ENCODE measurements around the gene AKAP12.

AKAP12 gene

GRCh38 chr6:151387175-151387970 lies 147.6 kb downstream of the AKAP12 start:
- DNase-seq (ENCODE audit: low read depth): no peak
- TF ChIP-seq CTCF (IDR thresholded peaks at IDR 0.05; ENCODE audit: control insufficient read depth, insufficient read depth, low read depth, low read length, missing control alignments): no peak
- no peak overlapping the region for H3K4me3 ChIP-seq (ENCODE audit: control insufficient read depth, low read depth, low read length)

DNA sequence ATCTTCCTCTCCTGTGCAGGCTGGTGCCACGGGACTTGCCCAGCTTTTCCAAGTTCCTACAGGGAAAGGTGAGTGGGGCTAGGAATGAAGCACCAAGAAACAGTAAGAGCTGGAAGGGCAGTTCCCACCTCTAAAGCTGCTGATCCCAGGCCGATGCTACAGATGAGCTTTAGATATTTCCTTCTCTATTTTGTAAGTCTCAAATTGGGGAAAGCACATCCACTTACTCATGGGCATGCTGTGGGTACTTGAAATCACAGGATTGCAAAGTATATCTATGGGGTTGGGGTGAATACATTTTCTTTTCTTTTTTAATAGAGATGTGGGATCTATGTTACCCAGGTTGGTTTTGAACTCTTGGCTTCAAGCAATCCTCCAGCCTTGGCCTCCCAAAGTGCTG lies 148.5 kb downstream of the AKAP12 start:
- TF ChIP-seq CTCF (IDR thresholded peaks at IDR 0.05; ENCODE audit: control insufficient read depth, insufficient read depth, low read depth, low read length, missing control alignments): no peak
- no peak overlapping the region for H3K4me3 ChIP-seq (ENCODE audit: control insufficient read depth, low read depth, low read length)
- no peak for DNase-seq (ENCODE audit: low read depth)

GRCh38 chr6:151388997-151389617 lies 149.3 kb downstream of the AKAP12 start:
- no peak for DNase-seq (ENCODE audit: low read depth)
- peak overlapping the region; percentile 58 for H3K4me3 ChIP-seq (ENCODE audit: control insufficient read depth, low read depth, low read length)
- TF ChIP-seq CTCF (IDR thresholded peaks at IDR 0.05; ENCODE audit: control insufficient read depth, insufficient read depth, low read depth, low read length, missing control alignments): no peak

DNA sequence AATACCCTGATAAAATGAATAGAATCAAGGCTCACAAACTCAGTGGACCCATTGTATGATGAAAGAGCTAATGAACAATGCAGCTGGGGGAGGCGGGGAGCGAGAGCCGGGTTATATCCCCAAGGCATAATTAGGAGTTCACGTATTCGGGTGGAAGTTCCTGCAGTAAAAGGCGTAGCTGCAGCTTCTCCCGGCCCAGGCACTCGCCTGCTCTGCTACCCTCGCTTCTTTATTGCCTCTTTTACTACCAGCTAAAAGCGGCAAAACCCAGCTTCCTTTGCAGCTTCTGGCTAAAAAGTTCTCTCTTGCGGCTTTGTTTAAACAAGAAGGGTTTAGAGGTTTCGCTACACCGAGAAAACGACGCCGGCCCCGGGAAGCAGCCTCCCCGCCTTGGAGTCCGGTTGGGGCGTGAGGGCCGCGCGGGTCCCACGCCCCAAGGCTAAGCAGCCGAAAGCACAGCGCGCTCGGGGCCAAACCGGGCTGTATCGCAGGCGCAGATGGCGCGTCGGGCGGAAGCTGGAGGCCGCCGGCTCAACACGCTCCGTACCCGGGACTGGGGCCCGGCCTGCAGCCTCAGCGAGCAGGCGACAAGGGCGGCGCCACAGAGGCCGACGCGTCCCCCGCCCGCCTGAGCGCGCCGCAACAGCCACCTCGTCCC lies 150.0 kb downstream of the AKAP12 start:
- TF ChIP-seq CTCF (IDR thresholded peaks at IDR 0.05; ENCODE audit: control insufficient read depth, insufficient read depth, low read depth, low read length, missing control alignments): no peak
- peak; percentile 48 for DNase-seq (ENCODE audit: low read depth)
- H3K4me3 ChIP-seq (ENCODE audit: control insufficient read depth, low read depth, low read length): peak overlapping the region; percentile 58

DNA sequence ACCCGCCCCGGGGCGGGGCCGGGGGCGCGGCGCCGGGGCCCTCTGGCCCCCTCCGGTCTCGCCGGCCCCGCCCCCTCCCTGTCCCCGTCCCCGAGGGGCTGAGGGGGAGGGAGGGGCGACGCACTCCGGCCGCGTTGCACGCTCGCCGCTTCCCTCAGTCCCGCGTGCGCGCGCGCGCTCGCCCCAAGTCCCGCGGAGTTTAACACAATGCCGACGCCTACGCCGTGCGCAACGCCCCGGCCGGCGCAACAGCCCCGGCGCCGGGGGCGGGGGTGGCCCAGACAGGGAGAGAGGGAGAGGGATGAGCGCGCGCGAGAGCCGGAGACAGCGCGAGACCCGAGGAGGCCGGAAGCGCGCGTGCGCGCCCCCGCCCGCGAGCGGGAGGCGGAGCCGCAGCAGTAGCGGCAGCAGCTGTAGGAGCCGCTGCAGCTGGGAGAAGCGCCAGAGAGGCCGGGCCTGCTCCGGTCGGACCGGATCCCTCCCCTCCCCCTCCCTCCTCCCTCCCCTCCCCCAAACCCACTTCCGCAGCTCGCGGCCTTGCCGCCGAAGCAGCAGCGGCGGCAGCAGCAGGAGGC lies 150.6 kb downstream of the AKAP12 start:
- H3K4me3 ChIP-seq (ENCODE audit: control insufficient read depth, low read depth, low read length): peak overlapping the region; percentile 74
- TF ChIP-seq CTCF (IDR thresholded peaks at IDR 0.05; ENCODE audit: control insufficient read depth, insufficient read depth, low read depth, low read length, missing control alignments): no peak
- DNase-seq (ENCODE audit: low read depth): peak; percentile 94

GRCh38 chr6:151390851-151391470 lies 151.2 kb downstream of the AKAP12 start:
- no peak for TF ChIP-seq CTCF (IDR thresholded peaks at IDR 0.05; ENCODE audit: control insufficient read depth, insufficient read depth, low read depth, low read length, missing control alignments)
- peak overlapping the region; percentile 74 for H3K4me3 ChIP-seq (ENCODE audit: control insufficient read depth, low read depth, low read length)
- DNase-seq (ENCODE audit: low read depth): no peak
